DOHH2 (cell line): ENCODE measurements around the gene TLK1.

Experiments used
- EZH2phosphoT487 ChIP-seq: fragments of 200-600 bp; sonication (generic); IDR thresholded peaks from 2 replicates; pipeline ENCODE4 v1.6.1; 2017; ENCODE audit warnings: borderline replicate concordance, mild to moderate bottlenecking, antibody characterized with exemption, low read length, moderate library complexity, mixed read lengths
- TF ChIP-seq, protein P1 (sequence below): fragments of 200-600 bp; sonication (generic); IDR thresholded peaks from one replicate; pipeline ENCODE4 v1.5.1; 2014; ENCODE audit warnings: antibody characterized with exemption, mild to moderate bottlenecking, low read depth, low read length; ENCODE audit not compliant: poor library complexity, severe bottlenecking

DNA sequence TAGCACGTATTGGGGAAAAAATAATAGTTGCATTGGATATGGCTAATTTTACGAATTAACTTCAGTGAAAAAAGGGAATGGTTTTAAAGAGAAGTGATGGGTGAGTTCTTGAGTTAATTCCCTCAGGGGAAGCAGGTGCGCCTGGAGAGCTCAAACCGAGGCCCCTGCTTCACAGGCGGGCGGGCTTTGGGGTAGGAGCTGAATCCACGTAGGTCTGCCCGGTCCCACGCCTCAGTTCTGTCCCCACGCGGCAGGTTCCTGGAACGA lies 187.5 kb downstream of the TLK1 start:
- TF ChIP-seq, protein P1, sequence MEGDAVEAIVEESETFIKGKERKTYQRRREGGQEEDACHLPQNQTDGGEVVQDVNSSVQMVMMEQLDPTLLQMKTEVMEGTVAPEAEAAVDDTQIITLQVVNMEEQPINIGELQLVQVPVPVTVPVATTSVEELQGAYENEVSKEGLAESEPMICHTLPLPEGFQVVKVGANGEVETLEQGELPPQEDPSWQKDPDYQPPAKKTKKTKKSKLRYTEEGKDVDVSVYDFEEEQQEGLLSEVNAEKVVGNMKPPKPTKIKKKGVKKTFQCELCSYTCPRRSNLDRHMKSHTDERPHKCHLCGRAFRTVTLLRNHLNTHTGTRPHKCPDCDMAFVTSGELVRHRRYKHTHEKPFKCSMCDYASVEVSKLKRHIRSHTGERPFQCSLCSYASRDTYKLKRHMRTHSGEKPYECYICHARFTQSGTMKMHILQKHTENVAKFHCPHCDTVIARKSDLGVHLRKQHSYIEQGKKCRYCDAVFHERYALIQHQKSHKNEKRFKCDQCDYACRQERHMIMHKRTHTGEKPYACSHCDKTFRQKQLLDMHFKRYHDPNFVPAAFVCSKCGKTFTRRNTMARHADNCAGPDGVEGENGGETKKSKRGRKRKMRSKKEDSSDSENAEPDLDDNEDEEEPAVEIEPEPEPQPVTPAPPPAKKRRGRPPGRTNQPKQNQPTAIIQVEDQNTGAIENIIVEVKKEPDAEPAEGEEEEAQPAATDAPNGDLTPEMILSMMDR = no peak
- TF ChIP-seq EZH2phosphoT487 = no peak
